Jurkat, Clone E6-1 (cell line): ENCODE data around the gene PCDH7.

Experiments used
- DNase-seq: peaks from one replicate; pipeline ENCODE4 v3.0.0-alpha.2; 2011; ENCODE audit warnings: low read depth, low spot score
- H3K4me3 ChIP-seq: 2 replicates; pipeline ENCODE4 v1.5.1; 2011; ENCODE audit warnings: mild to moderate bottlenecking, low read length, control low read depth, moderate library complexity

PCDH7 gene

DNA sequence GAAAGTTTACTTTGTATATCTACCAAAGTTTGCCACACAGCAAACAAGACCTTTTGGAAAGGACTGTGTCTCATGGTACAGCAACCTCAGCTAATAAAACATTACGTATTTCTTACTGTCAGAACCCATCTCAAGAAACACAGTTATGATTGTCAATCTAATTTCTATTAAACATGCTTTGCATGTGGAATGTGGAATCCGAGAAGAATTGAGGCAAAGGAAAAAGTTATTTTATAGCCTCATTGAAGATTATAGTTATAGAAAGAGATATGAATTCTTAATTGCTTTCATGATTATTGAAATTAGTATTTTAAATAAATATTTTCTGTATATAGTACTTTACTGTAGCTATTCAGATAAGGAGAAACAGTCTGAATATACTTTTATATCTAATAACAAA, 5.4 kb downstream of the PCDH7 start:
- no peak for DNase-seq
- no peak overlapping the region for H3K4me3 ChIP-seq

- H3K4me3 ChIP-seq: no peak overlapping the region
- no peak for DNase-seq
These were observed 6.0 kb downstream of the PCDH7 start for GRCh38 chr4:30726090-30726675.

- no peak for DNase-seq
- H3K4me3 ChIP-seq: no peak overlapping the region
These were observed 7.2 kb downstream of the PCDH7 start for GRCh38 chr4:30727409-30727808.

DNA sequence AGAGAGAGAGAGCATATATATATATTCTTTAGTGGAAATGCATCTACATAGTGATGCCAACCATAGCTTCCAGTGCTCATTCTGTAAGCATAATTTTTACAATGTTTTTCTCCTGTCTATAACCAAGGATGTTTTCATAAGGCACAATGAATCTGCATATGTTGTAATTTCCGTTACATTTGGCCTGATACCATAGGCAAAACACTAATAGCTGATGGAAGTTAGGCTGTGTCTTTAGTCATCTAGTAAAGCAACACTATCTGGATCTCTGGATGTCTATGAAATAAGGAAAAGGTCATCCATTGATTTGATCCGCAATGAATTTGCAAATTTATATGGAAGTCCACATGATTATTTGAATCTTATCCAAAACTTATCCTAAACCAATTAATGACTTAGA, 8.1 kb downstream of the PCDH7 start:
- DNase-seq: no peak
- H3K4me3 ChIP-seq: no peak overlapping the region

DNA sequence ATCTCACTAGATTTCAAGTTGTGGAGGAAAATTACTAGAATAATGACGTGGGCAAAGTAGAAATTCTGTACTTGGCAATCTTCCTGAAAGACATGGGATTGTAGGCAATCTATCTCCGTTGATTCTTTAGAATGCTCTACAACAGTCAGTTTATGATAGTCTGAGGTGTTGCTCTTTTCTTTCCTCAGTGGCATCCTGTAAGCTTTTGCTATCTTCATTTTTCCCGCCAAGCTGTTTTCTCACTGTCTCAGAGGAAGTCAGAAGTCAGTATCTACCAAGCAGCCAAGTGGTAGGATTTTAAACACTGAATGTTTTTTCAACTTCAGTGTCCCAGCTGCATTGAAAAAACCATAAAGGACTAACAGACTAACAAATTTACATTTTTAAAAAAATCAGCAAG, 23.7 kb downstream of the PCDH7 start:
- H3K4me3 ChIP-seq: no peak overlapping the region
- no peak for DNase-seq

GRCh38 chr4:30744386-30744785, 24.2 kb downstream of the PCDH7 start:
- DNase-seq: no peak
- H3K4me3 ChIP-seq: no peak overlapping the region

DNA sequence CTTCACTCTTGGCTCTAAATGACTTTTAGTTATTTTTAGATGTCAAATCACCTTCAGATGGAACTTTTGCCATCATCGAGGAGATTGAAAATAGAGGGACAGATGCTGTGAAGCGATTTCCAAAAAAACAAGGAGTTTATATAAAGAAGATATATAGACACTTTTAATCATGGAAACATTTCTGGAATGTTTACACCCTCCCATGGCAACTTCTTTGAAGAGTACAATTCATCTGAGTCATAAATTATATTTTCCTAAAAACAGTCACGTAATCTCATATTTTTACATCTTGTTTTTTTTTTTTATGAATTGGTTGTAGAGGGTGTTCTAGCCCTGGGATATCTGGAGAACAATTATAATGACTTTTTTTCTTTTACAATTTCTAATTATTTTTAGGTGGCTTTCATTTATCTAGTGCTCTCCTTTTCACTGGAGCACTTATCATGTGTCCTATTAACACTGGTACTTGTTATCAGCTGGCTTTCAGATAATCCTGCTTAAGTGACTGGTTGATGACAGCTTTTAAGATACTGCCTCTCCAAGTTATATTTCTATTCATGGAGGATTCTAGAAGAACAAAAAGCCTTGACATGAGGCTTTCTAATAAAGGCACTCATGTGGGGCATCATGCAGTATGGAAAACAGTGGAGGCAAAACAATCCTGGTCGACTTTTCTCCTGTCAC, 24.9 kb downstream of the PCDH7 start:
- DNase-seq: no peak

GRCh38 chr4:30746735-30747134, 26.6 kb downstream of the PCDH7 start:
- H3K4me3 ChIP-seq: no peak overlapping the region
- DNase-seq: no peak

More for the DNA sequence above, 24.9 kb downstream of the PCDH7 start:
- no peak overlapping the region for H3K4me3 ChIP-seq

- no peak for DNase-seq
- no peak overlapping the region for H3K4me3 ChIP-seq
These were observed 33.1 kb downstream of the PCDH7 start for GRCh38 chr4:30753316-30753715.

DNA sequence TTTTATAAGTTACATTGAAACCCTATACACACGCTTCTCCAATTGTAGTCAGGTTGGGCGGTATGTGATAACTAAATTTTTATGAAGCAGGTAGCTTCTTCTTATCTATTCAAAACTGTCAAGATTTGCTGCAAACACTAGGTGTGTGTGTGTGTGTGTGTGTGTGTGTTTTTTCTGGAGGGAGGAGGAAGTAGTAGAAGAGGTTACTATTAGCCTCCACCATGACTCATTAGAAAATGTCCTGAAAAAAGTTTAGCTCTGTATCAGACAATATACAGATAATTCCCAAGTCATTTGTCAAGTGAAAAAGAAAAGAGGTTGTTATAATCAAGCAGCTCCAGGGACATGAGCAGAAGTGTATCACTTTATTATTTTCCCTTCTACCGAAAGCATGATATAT, 33.9 kb downstream of the PCDH7 start:
- H3K4me3 ChIP-seq: no peak overlapping the region
- DNase-seq: no peak

DNA sequence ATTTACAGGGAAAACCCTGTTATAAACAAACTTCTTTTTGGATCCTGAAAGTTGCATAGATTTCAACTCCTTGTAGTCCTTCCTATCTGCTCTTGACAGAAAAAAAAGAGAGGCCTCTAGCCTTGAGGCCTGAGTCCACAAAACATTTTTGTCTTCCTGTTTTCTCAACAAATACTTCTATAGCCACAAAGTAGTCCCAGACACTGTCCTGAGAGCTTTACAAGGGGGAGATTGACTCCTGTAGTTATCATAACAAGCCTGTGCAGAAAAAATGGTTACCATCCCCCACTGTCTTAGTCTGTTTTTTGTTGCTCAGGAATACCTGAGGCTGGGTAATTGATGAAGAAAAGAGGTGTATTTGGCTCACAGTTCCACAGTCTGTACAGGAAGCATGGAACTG, 35.2 kb downstream of the PCDH7 start:
- DNase-seq: no peak
- H3K4me3 ChIP-seq: no peak overlapping the region

DNA sequence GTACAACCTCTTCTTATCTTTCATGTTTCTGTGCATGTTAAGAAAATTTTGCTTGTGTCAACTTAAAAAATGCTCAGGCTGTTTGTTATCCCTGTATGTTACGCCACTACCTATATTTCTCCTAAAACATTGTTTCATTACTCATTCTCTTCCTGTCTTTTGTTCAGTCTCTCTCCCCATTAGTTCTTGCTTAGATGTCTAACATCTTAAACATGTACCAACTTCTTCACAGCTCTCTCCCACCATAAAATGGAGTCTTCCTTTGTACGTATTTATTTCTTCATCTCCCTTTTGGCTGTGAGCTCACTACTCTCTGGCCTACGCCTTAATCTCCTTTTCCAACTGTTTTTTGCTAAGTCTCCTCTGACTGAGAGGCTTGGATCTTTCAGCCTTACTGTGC, 36.4 kb downstream of the PCDH7 start:
- DNase-seq: no peak
- no peak overlapping the region for H3K4me3 ChIP-seq

DNA sequence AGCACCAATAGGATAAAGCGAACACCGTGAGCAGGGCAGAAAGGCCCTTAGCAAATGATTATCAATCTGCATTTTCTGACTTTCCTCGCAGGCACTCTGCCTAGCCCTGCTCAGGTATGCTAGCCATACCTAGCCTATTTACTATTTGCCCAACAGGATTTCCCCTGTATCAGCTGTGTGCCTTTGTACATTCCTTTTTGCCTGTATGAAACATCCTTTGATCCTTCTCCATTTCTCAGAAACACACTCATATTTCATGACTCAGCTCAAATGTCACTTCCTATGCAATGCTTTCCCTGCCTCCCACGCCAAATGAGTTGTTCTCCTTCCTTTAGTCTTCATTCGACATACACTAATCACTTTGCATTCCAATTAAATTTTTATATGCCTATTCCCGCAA, 37.2 kb downstream of the PCDH7 start:
- H3K4me3 ChIP-seq: no peak overlapping the region
- DNase-seq: no peak

DNA sequence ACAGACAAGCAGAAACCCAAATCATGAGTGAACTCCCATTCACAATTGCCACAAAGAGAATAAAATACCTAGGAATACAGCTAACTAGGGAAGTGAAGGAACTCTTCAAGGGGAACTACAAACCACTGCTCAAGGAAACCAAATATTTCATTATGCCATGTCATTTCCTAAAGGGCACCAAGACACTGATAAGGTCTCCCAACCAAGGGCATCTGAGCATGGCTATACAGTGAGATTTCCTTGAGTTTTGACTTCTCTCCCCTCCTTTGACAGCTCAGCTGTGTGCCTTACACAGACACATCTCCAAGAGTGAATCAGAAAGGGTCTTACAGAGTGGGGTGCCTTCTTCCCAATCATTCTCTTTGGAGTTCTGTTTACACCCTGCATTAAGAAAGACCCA, 40.4 kb downstream of the PCDH7 start:
- no peak overlapping the region for H3K4me3 ChIP-seq
- no peak for DNase-seq

DNA sequence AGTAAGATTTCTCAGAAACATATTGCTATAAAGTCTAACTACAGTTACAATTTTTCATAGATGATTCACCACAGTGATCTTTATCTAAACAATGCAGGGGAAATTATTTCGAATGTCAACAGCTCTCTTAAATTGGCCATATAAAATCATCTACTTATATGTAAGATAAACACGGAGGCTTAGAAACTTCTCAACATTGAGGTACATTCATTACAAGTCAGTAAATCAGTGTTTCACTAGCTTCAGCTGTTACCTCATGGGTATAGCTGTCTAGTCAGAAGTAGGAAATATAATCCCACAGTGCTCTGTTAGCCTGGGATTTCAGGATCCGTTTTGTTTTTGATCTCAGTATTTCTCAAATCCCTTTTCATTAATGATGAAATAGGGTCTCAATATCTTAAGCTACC, 43.2 kb downstream of the PCDH7 start:
- DNase-seq: no peak
- no peak overlapping the region for H3K4me3 ChIP-seq

- DNase-seq: no peak
- no peak overlapping the region for H3K4me3 ChIP-seq
These were observed 44.9 kb downstream of the PCDH7 start for GRCh38 chr4:30765022-30765421.

DNA sequence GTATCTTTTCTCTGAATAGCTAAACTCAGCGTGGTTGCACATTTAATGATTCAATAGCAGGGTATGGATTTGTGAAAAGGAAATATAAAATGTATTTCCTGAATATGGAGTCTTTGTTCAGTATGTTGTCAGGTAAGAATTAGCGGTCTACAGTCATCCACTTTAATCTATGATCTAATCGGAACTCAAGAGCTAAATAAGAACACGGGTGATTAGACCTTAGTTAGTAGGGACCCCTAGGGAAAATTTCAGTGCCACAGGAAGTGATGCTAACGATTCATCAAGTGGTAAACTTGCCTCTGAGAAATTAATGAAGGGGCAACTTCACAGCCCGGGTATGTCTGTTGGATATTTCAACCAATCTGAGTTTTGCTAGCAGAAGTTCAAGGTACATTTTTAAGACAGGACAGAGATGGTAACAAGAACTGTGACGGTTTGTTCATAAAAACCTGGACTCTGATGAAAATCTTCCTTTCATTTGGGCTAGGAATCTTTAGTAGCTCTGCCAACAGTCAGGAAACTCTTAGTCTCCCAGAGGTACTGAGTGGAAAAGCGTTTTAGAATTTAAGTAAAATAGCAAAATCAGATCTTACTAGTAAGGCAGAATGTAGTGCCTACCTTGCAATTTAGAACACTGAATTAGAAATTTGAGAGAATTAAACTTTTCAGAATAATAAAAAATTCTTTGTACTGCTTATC, 47.1 kb downstream of the PCDH7 start:
- H3K4me3 ChIP-seq: no peak overlapping the region
- DNase-seq: no peak

DNA sequence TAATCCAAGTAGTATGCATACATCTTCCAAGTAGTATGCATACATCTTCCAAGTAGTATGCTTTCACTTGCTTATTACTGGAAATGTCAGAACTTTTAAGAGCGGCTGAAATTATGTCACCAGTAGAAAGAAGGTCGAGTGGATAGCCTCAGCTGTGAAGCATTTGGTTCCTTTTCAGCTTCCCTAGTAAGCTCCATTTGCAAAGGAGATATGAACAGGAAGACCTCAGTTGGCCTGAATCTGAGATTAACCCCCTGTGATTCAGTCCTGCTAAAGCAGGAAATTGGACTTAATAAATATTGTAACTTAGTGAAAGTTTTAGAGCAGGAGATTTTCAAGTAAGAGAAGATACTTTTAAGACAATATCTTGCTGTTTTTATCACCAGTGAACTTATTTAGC, 48.1 kb downstream of the PCDH7 start:
- H3K4me3 ChIP-seq: no peak overlapping the region

DNA sequence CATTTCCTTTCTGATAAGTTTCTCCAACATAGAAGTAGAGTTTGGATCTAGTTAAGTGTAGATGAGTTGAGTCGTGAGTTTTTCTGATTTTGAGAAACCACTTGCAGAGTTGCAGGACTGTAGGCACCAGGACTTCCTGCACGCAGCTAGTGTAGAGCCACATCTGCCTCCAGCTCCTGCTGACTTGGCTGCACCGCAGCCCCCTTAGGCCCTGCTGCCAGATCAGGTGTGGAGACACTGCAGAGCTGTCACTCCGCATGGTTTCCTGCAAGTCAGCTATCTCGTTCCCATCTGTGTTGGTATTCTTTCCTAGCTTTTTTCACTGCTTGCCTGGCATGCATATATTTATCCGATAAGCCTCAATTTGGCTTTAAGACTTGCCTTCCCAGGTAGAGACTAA, 48.9 kb downstream of the PCDH7 start:
- H3K4me3 ChIP-seq: no peak overlapping the region
- DNase-seq: no peak

More for the DNA sequence above, 48.1 kb downstream of the PCDH7 start:
- no peak for DNase-seq

- no peak overlapping the region for H3K4me3 ChIP-seq
- DNase-seq: no peak
These were observed 49.9 kb downstream of the PCDH7 start for GRCh38 chr4:30770049-30770549.
